Gastroesophageal sphincter (tissue), 4 donors: ENCODE measurements around the gene ADARB1. TPM values are rescaled to one million over a fixed set of nuclear protein-coding genes. Genes with fewer than 3 reads are reported as not detected.

Source experiments
- ATAC-seq: fragments of 150-250 bp; one replicate; pipeline ENCODE4 v1.9.1; 2016; ENCODE audit warnings: mild to moderate bottlenecking, moderate library complexity
- H3K27ac ChIP-seq, 4 donors: fragments of 200-600 bp; sonication (generic) in 3 of 4; 1 replicate in 3 of 4; 2 replicates in 1 of 4; pipeline ENCODE4 v1.5.1; 2016 to 2019
- H3K27me3 ChIP-seq: fragments of 200-600 bp; sonication (generic); one replicate; pipeline ENCODE4 v1.5.1; 2019
- H3K36me3 ChIP-seq, 2 donors: fragments of 200-600 bp; sonication (generic); one replicate each; pipeline ENCODE4 v1.5.1; 2019; ENCODE audit warnings: control low read depth in 1 of 2
- H3K4me1 ChIP-seq, 3 donors: fragments of 200-600 bp; sonication (generic); 1 replicate in 2 of 3; 2 replicates in 1 of 3; pipeline ENCODE4 v1.5.1; 2016 to 2019; ENCODE audit warnings: control low read depth in 2 of 3
- H3K4me3 ChIP-seq, 2 donors: fragments of 200-600 bp; sonication (generic); one replicate each; pipeline ENCODE4 v1.5.1; 2019; ENCODE audit warnings: mild to moderate bottlenecking in 1 of 2, moderate library complexity in 1 of 2
- H3K9me3 ChIP-seq, 3 donors: fragments of 200-600 bp; sonication (generic); one replicate each; pipeline ENCODE4 v1.5.1; 2017 to 2019; ENCODE audit warnings: control low read depth in 2 of 3
- CTCF ChIP-seq, 4 experiments: fragments of 200-600 bp in 2 of 4; fragments of 450-650 bp in 2 of 4; sonication (generic) in 1 of 4; IDR thresholded peaks; one replicate each; pipeline ENCODE4 v1.5.1; 2017 to 2019; ENCODE audit warnings: antibody characterized with exemption in 4 of 4, mild to moderate bottlenecking in 2 of 4, moderate library complexity in 2 of 4
- EP300 ChIP-seq: sonication (generic); formaldehyde crosslinking; IDR thresholded peaks from one replicate; pipeline ENCODE4 v1.6.1; 2017; ENCODE audit warnings: antibody characterized with exemption, mild to moderate bottlenecking
- POLR2A ChIP-seq, 2 donors: fragments of 450-650 bp; IDR thresholded peaks; one replicate each; pipeline ENCODE4 v1.6.1; 2017; ENCODE audit warnings: antibody characterized with exemption in 2 of 2, mild to moderate bottlenecking in 2 of 2, moderate library complexity in 1 of 2
- POLR2AphosphoS5 ChIP-seq: sonication (generic); formaldehyde crosslinking; IDR thresholded peaks from one replicate; pipeline ENCODE4 v1.6.1; 2017; ENCODE audit warnings: antibody characterized with exemption
- WGBS, 2 donors: methylation state at CpG; one replicate each; pipeline ENCODE4 v1.1.5; 2018; ENCODE audit warnings: low coverage in 1 of 2; 5-methylcytosine and 5-hydroxymethylcytosine counted together
- total RNA-seq, 4 donors: library from RNA; depleted of rRNA; stranded (reverse); fragments of >200 nt; gene quantifications; one replicate each; pipeline ENCODE4 v1.1.0, GENCODE V29; 2016

ADARB1 gene
- total RNA-seq, 4 donors from 2014 or later, result 136 to 228 (median 181) TPM

GRCh38 chr21:45250914-45251634, 176.7 kb downstream of the ADARB1 start:
- Histone ChIP-seq H3K27me3 (peaks cover 33% of the 10 kb centered on the region), H3K4me1 (peaks cover 0 to 13% (median 5%) of the 10 kb centered on the region in 3 donors), H3K27ac (no peak overlapping the region), H3K9me3 (no peaks in the 10 kb centered on the region), H3K36me3 (no peaks in the 10 kb centered on the region), H3K4me3 (no peak overlapping the region)
- TF ChIP-seq POLR2AphosphoS5, result no peak
- no peak for TF ChIP-seq POLR2A (IDR thresholded peaks at IDR 0.05)
- TF ChIP-seq CTCF (IDR thresholded peaks at IDR 0.05), result no peak
- TF ChIP-seq EP300, result no peak
- 91 to 96% methylated on average over 8 to 12 of the region's 14 CpGs for WGBS, 2 donors
- ATAC-seq, result no peak

DNA sequence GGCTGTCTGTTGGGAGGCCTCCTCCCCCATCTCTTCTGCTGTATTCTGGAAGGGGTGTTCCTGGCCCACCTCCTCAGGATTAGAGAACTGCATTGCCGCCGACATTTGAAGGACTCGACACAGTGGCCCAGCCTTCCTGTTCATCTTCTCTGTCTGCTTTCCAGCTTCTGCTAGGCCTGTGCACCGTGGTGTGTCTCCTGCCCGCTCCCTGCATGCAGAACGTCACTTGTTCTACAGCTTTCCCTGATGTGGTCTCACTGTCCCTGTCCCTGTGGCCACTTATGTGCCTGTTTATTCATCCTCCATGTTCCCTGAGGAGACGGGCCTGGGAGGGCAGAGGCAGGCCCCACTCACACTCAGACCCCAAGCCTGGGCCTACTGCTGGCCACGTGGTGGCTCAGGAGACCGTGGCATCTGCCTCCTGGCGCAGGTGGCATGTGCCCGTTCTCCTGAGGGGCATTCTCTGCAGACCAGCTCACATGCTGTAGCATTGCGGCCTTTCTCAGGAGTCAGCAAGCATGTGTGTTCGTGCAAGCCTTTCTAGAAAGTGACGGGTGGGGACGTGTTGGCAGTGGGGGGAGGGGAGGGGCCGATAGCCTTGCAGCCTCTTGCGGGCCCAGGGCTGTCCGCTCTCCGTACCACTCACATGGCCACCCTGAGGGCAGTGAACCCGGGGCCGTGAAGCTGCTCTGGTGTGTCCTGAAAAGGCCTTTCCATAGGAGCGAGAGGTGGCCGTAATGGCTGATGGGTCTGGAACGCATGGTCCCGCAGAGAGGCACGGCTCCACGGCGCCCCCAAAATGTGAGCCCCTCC, 177.5 kb downstream of the ADARB1 start:
- ATAC-seq, result no peak
- 86 to 97% methylated on average over 4 to 7 of the region's 28 CpGs for WGBS, 2 donors
- TF ChIP-seq EP300, result no peak
- no peak for TF ChIP-seq POLR2AphosphoS5
- no peak for TF ChIP-seq POLR2A (IDR thresholded peaks at IDR 0.05)
- no peak for TF ChIP-seq CTCF (IDR thresholded peaks at IDR 0.05)

GRCh38 chr21:45252448-45252925, 178.1 kb downstream of the ADARB1 start:
- Histone ChIP-seq H3K36me3 (no peaks in the 10 kb centered on the region), H3K4me3 (no peak overlapping the region), H3K9me3 (no peaks in the 10 kb centered on the region), H3K27me3 (peaks cover 48% of the 10 kb centered on the region), H3K4me1 (peaks cover 0 to 13% (median 5%) of the 10 kb centered on the region in 3 donors), H3K27ac (no peak overlapping the region)
- no peak for ATAC-seq
- TF ChIP-seq EP300, result no peak
- TF ChIP-seq POLR2AphosphoS5, result no peak
- TF ChIP-seq POLR2A (IDR thresholded peaks at IDR 0.05), result no peak
- no peak for TF ChIP-seq CTCF (IDR thresholded peaks at IDR 0.05)
- WGBS, 2 donors, result 100% methylated on average over 1 of the region's 13 CpGs; no CpG with 5 or more reads in 1 of the 2 donors

More for the DNA sequence above, 177.5 kb downstream of the ADARB1 start:
- Histone ChIP-seq H3K9me3 (no peaks in the 10 kb centered on the region), H3K36me3 (no peaks in the 10 kb centered on the region), H3K4me3 (no peak overlapping the region), H3K27me3 (peaks cover 41% of the 10 kb centered on the region), H3K4me1 (peaks cover 0 to 13% (median 5%) of the 10 kb centered on the region in 3 donors), H3K27ac (no peak overlapping the region)

DNA sequence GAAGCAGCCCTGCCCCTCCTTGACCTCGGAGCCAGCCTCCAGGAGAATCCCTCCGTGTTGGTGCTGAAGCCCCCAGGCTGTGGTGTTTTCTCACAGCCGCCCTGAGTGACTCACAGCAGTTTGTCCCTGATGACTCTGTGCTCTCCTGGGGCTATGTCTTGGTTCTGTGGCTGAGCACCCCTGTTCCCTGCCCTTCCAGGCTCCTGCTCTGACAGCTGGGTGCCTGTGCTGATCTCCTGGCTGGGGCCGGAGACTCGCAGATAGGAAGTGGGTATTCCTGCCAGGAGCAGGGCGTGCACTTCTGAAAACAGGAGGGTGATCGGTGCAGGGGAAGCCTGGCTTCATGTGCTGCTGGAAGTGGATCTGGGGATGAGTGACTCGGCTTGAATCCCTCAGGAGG, 178.8 kb downstream of the ADARB1 start:
- H3K4me3 ChIP-seq, result no peak overlapping the region
- no peaks in the 10 kb centered on the region for H3K36me3 ChIP-seq
- no peak for ATAC-seq
- H3K4me1 ChIP-seq, result peaks cover 0 to 12% (median 5%) of the 10 kb centered on the region in 3 donors
- TF ChIP-seq POLR2AphosphoS5, result no peak
- no peak for TF ChIP-seq POLR2A (IDR thresholded peaks at IDR 0.05)
- no peak for TF ChIP-seq EP300
- TF ChIP-seq CTCF (IDR thresholded peaks at IDR 0.05), result no peak
- no peaks in the 10 kb centered on the region for H3K9me3 ChIP-seq
- WGBS, 2 donors, result 50% methylated on average over 1 of the region's 8 CpGs; no CpG with 5 or more reads in 1 of the 2 donors
- H3K27me3 ChIP-seq, result peaks cover 54% of the 10 kb centered on the region
- no peak overlapping the region for H3K27ac ChIP-seq
